Measurements from ENCODE around the gene PRICKLE1. TPM values are rescaled to one million over a fixed set of nuclear protein-coding genes. Genes with fewer than 3 reads are reported as not detected.

PRICKLE1 gene
- total RNA-seq, 1 experiment from 2014 or later: 7.0 TPM

DNA sequence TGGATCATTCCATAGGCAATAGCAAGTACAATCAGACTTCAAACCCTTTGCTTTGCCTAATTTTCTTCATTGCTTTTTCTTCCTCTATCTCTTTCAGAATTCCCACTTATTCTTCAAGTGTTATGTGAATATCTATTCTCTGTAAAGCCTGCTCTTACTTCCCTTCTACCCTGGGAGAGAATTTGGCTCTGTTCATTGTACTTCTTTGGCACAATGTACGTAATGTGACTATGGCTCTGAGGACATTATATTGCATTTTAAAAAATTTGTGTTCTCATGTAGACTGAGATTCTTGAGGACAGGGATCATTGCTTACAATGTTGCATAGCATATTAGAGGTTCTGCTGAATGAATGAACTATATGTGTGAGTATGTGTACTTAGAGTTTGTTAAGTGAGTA lies 16.9 kb upstream of the PRICKLE1 start:
- DNase-seq: no peak
- no peak overlapping the region for H2AFZ ChIP-seq
- intact Hi-C loops (cut with micrococcal nuclease; ENCODE audit: unreplicated experiment): no loop called here

DNA sequence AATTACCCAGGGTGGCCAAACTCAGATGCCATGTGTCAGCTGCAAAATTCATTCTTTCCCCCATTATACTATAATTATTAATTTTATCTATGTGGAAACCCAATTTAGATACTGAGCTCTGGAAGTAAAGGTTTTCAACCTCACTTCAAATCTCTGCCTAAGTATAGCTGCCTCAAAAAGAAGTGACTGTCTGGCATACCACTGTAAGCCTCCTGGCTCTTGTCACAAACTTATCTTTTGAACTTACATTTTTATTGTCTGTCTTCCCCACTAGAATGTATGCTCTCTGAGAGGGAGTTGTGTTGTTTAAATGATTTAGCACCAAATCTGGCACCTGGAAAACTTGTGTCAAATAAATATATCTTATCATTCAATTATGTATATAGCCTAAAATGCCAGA lies 16.1 kb upstream of the PRICKLE1 start:
- Histone ChIP-seq H3K27me3 (ENCODE audit: insufficient read depth, low read depth) (no peaks in the 10 kb centered on the region), H3F3A (ENCODE audit: insufficient read depth, low read depth) (no peaks in the 10 kb centered on the region), H3K36me3 (ENCODE audit: low read depth) (no peaks in the 10 kb centered on the region), H3K9me2 (ENCODE audit: insufficient read depth) (no peaks in the 10 kb centered on the region), H3K9me3 (ENCODE audit: insufficient read depth, low read depth) (no peaks in the 10 kb centered on the region), H4K20me1 (ENCODE audit: insufficient read depth) (no peaks in the 10 kb centered on the region), H2AFZ (no peak overlapping the region), H3K4me3 (no peak overlapping the region), H3K79me2 (ENCODE audit: low read depth) (no peaks in the 10 kb centered on the region), H3K4me1 (replicated peaks; ENCODE audit: insufficient read depth) (no peaks in the 10 kb centered on the region), H3K27ac (no peak overlapping the region), H3K4me2 (no peak overlapping the region)
- intact Hi-C loops (cut with micrococcal nuclease; ENCODE audit: unreplicated experiment): no loop called here
- POLR2A ChIA-PET (ENCODE audit: unreplicated experiment): no interaction called here
- TF ChIP-seq, protein P1, sequence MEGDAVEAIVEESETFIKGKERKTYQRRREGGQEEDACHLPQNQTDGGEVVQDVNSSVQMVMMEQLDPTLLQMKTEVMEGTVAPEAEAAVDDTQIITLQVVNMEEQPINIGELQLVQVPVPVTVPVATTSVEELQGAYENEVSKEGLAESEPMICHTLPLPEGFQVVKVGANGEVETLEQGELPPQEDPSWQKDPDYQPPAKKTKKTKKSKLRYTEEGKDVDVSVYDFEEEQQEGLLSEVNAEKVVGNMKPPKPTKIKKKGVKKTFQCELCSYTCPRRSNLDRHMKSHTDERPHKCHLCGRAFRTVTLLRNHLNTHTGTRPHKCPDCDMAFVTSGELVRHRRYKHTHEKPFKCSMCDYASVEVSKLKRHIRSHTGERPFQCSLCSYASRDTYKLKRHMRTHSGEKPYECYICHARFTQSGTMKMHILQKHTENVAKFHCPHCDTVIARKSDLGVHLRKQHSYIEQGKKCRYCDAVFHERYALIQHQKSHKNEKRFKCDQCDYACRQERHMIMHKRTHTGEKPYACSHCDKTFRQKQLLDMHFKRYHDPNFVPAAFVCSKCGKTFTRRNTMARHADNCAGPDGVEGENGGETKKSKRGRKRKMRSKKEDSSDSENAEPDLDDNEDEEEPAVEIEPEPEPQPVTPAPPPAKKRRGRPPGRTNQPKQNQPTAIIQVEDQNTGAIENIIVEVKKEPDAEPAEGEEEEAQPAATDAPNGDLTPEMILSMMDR (conservative IDR thresholded peaks at IDR 0.05): no peak
- no peak for TF ChIP-seq EZH2 (IDR thresholded peaks at IDR 0.05; ENCODE audit: low read depth)
- CTCF ChIA-PET: no interaction called here
- BruUV-seq (replicated peaks): no TSS peak
- no peak for DNase-seq

More for the DNA sequence above, 16.9 kb upstream of the PRICKLE1 start:
- no peaks in the 10 kb centered on the region for H3K27me3 ChIP-seq (ENCODE audit: insufficient read depth, low read depth)
- H3K9me2 ChIP-seq (ENCODE audit: insufficient read depth): no peaks in the 10 kb centered on the region
- H3K4me2 ChIP-seq: no peak overlapping the region
- no peaks in the 10 kb centered on the region for H3K4me1 ChIP-seq (replicated peaks; ENCODE audit: insufficient read depth)
- no peaks in the 10 kb centered on the region for H3F3A ChIP-seq (ENCODE audit: insufficient read depth, low read depth)
- H3K9me3 ChIP-seq (ENCODE audit: insufficient read depth, low read depth): no peaks in the 10 kb centered on the region
- BruUV-seq (replicated peaks): no TSS peak
- POLR2A ChIA-PET (ENCODE audit: unreplicated experiment): no interaction called here
- CTCF ChIA-PET: no interaction called here
- H3K27ac ChIP-seq: no peak overlapping the region
- no peaks in the 10 kb centered on the region for H4K20me1 ChIP-seq (ENCODE audit: insufficient read depth)
- no peak overlapping the region for H3K4me3 ChIP-seq
- no peaks in the 10 kb centered on the region for H3K79me2 ChIP-seq (ENCODE audit: low read depth)
- H3K36me3 ChIP-seq (ENCODE audit: low read depth): no peaks in the 10 kb centered on the region
- TF ChIP-seq, protein P1 (conservative IDR thresholded peaks at IDR 0.05): no peak
- TF ChIP-seq EZH2 (IDR thresholded peaks at IDR 0.05; ENCODE audit: low read depth): no peak

DNA sequence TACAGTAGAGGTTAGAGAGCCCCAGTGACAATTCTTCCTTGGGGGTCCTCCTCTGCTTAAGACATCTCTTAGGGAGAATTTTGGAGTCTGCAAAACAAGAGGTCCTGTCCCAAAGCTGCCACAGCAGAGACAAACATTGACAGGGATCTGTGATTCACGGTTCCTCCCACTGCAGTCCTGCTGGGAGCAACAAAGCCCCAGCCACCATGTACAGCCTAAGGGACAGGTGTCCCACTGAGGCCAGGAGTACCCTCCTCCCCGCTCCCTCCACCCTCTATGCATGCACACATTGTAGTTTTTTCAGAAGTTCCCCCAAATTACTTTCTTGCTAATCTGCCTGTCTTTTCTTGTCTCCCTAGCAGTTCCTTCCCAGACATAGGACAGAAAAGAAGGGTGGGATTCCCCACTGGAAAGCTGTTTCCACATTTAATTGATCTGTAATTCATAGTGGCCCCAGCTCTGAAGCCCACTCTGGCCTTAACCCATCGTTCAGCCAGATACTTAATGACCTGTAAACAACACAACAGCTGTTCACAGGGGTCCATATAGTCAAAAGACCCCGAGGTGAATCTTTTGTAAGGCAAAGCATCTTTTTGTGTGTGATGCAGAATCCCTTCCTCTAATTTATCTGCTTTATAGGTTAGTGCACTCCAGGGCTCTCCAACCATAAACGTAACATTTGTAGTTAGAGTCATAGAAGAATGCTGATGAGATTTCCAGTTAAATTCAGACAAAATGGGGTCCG lies 13.9 kb upstream of the PRICKLE1 start:
- no peak for TF ChIP-seq EZH2 (IDR thresholded peaks at IDR 0.05; ENCODE audit: low read depth)
- TF ChIP-seq, protein P1 (conservative IDR thresholded peaks at IDR 0.05): no peak
- BruUV-seq (replicated peaks): no TSS peak
- H2AFZ ChIP-seq: no peak overlapping the region
- no peaks in the 10 kb centered on the region for H3K4me1 ChIP-seq (replicated peaks; ENCODE audit: insufficient read depth)
- H4K20me1 ChIP-seq (ENCODE audit: insufficient read depth): no peaks in the 10 kb centered on the region
- ChIA-PET POLR2A (ENCODE audit: unreplicated experiment) (no interaction called here), CTCF (no interaction called here)
- no peak for DNase-seq
- no peaks in the 10 kb centered on the region for H3K9me3 ChIP-seq (ENCODE audit: insufficient read depth, low read depth)
- no peak overlapping the region for H3K4me2 ChIP-seq
- no peaks in the 10 kb centered on the region for H3K36me3 ChIP-seq (ENCODE audit: low read depth)
- H3K9me2 ChIP-seq (ENCODE audit: insufficient read depth): no peaks in the 10 kb centered on the region
- no peak overlapping the region for H3K27ac ChIP-seq
- H3K27me3 ChIP-seq (ENCODE audit: insufficient read depth, low read depth): no peaks in the 10 kb centered on the region
- intact Hi-C loops (cut with micrococcal nuclease; ENCODE audit: unreplicated experiment): no loop called here
- no peak overlapping the region for H3K4me3 ChIP-seq
- no peaks in the 10 kb centered on the region for H3K79me2 ChIP-seq (ENCODE audit: low read depth)
- H3F3A ChIP-seq (ENCODE audit: insufficient read depth, low read depth): no peaks in the 10 kb centered on the region

All from PC-9 (cell line).